CD4-positive, alpha-beta memory T cell (primary cell): ENCODE results near the gene PPP1R1B. TPM values are rescaled to one million over a fixed set of nuclear protein-coding genes. Genes with fewer than 3 reads are reported as not detected.

Experiments used
- polyA plus RNA-seq, 2 donors: library from polyadenylated mRNA; unstranded; fragments of 300-500 nt; fragmentation: Illumina TruSeq; gene quantifications; one replicate each; pipeline ENCODE4 v1.2.3, GENCODE V29; 2021
- total RNA-seq, 2 experiments: library from RNA; stranded (reverse); gene quantifications; one replicate each; pipeline ENCODE4 v1.2.3, GENCODE V29; 2021

The PPP1R1B gene
- total and polyA plus RNA-seq, 4 experiments from 2014 or later, result not detected

Other genes starting within 250 kb of the PPP1R1B start
- gene FBXL20, start 225.3 kb upstream of the PPP1R1B start, total RNA-seq, result 10 to 100 TPM; 35.3 to 38.5 TPM
- 1 to 10 TPM; 1.5 to 4.1 TPM for gene FBXL20, start 225.3 kb upstream of the PPP1R1B start, polyA plus RNA-seq
- 10 to 100 TPM; 59.1 to 62.3 TPM for gene MED1, start 175.7 kb upstream of the PPP1R1B start, total RNA-seq
- 10 to 100 TPM in 1 of 2 donors, 1 to 10 TPM in 1; 6.4 to 23.4 TPM for gene MED1, start 175.7 kb upstream of the PPP1R1B start, polyA plus RNA-seq
- gene CDK12, start 165.5 kb upstream of the PPP1R1B start, total RNA-seq, result 100 to 1,000 TPM; 107 to 114 TPM
- gene CDK12, start 165.5 kb upstream of the PPP1R1B start, polyA plus RNA-seq, result 1 to 10 TPM in 1 of 2 donors, under 1 TPM in 1; 0.87 to 6.4 TPM
- not detected for gene NEUROD2, start 19.0 kb upstream of the PPP1R1B start, total RNA-seq
- under 1 TPM in 1 of 2 donors, not detected in 1; 0.06 TPM for gene NEUROD2, start 19.0 kb upstream of the PPP1R1B start, polyA plus RNA-seq
- gene STARD3, start 10.2 kb downstream of the PPP1R1B start, total RNA-seq, result 100 to 1,000 TPM; 105 to 110 TPM
- gene STARD3, start 10.2 kb downstream of the PPP1R1B start, polyA plus RNA-seq, result 10 to 100 TPM; 42.2 to 43.2 TPM
- gene TCAP, start 38.4 kb downstream of the PPP1R1B start, total RNA-seq, result 1 to 10 TPM; 5.9 to 6.3 TPM
- gene TCAP, start 38.4 kb downstream of the PPP1R1B start, polyA plus RNA-seq, result under 1 TPM in 1 of 2 donors, not detected in 1; 0.14 TPM
- under 1 TPM in 1 of 2 experiments, not detected in 1; 0.55 TPM for gene PNMT, start 41.5 kb downstream of the PPP1R1B start, total RNA-seq
- gene PNMT, start 41.5 kb downstream of the PPP1R1B start, polyA plus RNA-seq, result not detected
- gene PGAP3, start 61.1 kb downstream of the PPP1R1B start, total RNA-seq, result 10 to 100 TPM; 29.6 to 30.5 TPM
- 10 to 100 TPM; 22.1 to 26.5 TPM for gene PGAP3, start 61.1 kb downstream of the PPP1R1B start, polyA plus RNA-seq
- 1 to 10 TPM; 4.1 to 4.5 TPM for gene ERBB2, start 73.1 kb downstream of the PPP1R1B start, total RNA-seq
- gene ERBB2, start 73.1 kb downstream of the PPP1R1B start, polyA plus RNA-seq, result under 1 TPM in 1 of 2 donors, not detected in 1; 0.55 TPM
- 10 to 100 TPM; 35.8 TPM for gene MIEN1, start 103.6 kb downstream of the PPP1R1B start, total RNA-seq
- gene MIEN1, start 103.6 kb downstream of the PPP1R1B start, polyA plus RNA-seq, result 10 to 100 TPM; 90.8 to 96.6 TPM
- not detected for gene GRB7, start 111.0 kb downstream of the PPP1R1B start, total RNA-seq
- gene GRB7, start 111.0 kb downstream of the PPP1R1B start, polyA plus RNA-seq, result not detected
- gene IKZF3, start 237.4 kb downstream of the PPP1R1B start, total RNA-seq, result 100 to 1,000 TPM; 116 to 118 TPM
- 10 to 100 TPM in 1 of 2 donors, 1 to 10 TPM in 1; 3.2 to 87.4 TPM for gene IKZF3, start 237.4 kb downstream of the PPP1R1B start, polyA plus RNA-seq
- gene ZPBP2, start 241.2 kb downstream of the PPP1R1B start, total RNA-seq, result 1 to 10 TPM in 1 of 2 experiments, under 1 TPM in 1; 0.35 to 1.2 TPM
- under 1 TPM in 1 of 2 donors, not detected in 1; 0.25 TPM for gene ZPBP2, start 241.2 kb downstream of the PPP1R1B start, polyA plus RNA-seq